H9 (cell line): ENCODE measurements around the gene DPH7. TPM values are rescaled to one million over a fixed set of nuclear protein-coding genes. Genes with fewer than 3 reads are reported as not detected.

Experiments
- DNase-seq: peaks from one replicate; pipeline ENCODE4 v3.0.0-alpha.2; 2017
- H2AFZ ChIP-seq: one replicate; pipeline ENCODE4 v1.6.1; 2013; ENCODE audit warnings: mild to moderate bottlenecking, low read length, control low read depth, moderate library complexity
- H2AK5ac ChIP-seq: 2 replicates; pipeline ENCODE4 v1.6.1; 2013; ENCODE audit warnings: low read length, control low read depth, mixed read lengths; ENCODE audit not compliant: insufficient read length
- H2BK120ac ChIP-seq: one replicate; pipeline ENCODE4 v1.6.1; 2013; ENCODE audit warnings: low read depth, mild to moderate bottlenecking, low read length, control low read depth, inconsistent platforms; ENCODE audit not compliant: poor library complexity, severe bottlenecking
- H2BK12ac ChIP-seq: 2 replicates; pipeline ENCODE4 v1.6.1; 2013; ENCODE audit warnings: low read length, control low read depth, mixed read lengths, low read depth; ENCODE audit not compliant: insufficient read length
- H2BK15ac ChIP-seq: 2 replicates; pipeline ENCODE4 v1.6.1; 2013; ENCODE audit warnings: low read depth, low read length, control low read depth
- H2BK20ac ChIP-seq: one replicate; pipeline ENCODE4 v1.6.1; 2013; ENCODE audit warnings: low read depth, mild to moderate bottlenecking, low read length, control low read depth, inconsistent platforms; ENCODE audit not compliant: poor library complexity, severe bottlenecking
- H2BK5ac ChIP-seq: 2 replicates; pipeline ENCODE4 v1.6.1; 2013; ENCODE audit warnings: low read length, control low read depth, mixed read lengths; ENCODE audit not compliant: insufficient read length
- H3K14ac ChIP-seq: 2 replicates; pipeline ENCODE4 v1.6.1; 2013; ENCODE audit warnings: low read length, control low read depth; ENCODE audit not compliant: insufficient read depth
- H3K18ac ChIP-seq: 2 replicates; pipeline ENCODE4 v1.6.1; 2013; ENCODE audit warnings: low read depth, mild to moderate bottlenecking, mixed read lengths, low read length, control low read depth; ENCODE audit not compliant: insufficient read length
- H3K23ac ChIP-seq: 2 replicates; pipeline ENCODE4 v1.6.1; 2013; ENCODE audit warnings: low read length, control low read depth, mixed read lengths, low read depth; ENCODE audit not compliant: insufficient read length
- H3K23me2 ChIP-seq: 2 replicates; pipeline ENCODE4 v1.6.1; 2013; ENCODE audit warnings: low read depth, mild to moderate bottlenecking, mixed read lengths, low read length, control low read depth; ENCODE audit not compliant: insufficient read length, poor library complexity, severe bottlenecking
- H3K27ac ChIP-seq: 2 replicates; pipeline ENCODE4 v1.5.1; 2013; ENCODE audit warnings: low read length, control low read depth, mixed read lengths, low read depth; ENCODE audit not compliant: insufficient read length
- H3K27me3 ChIP-seq: 2 replicates; pipeline ENCODE4 v1.6.1; 2013; ENCODE audit warnings: low read length, control low read depth, inconsistent platforms; ENCODE audit not compliant: insufficient read depth
- H3K4ac ChIP-seq: 2 replicates; pipeline ENCODE4 v1.6.1; 2013; ENCODE audit warnings: low read depth, mild to moderate bottlenecking, control low read depth, inconsistent platforms, low read length, moderate library complexity
- H3K4me1 ChIP-seq: 2 replicates; pipeline ENCODE4 v1.6.1; 2013; ENCODE audit warnings: low read length, control low read depth, inconsistent platforms; ENCODE audit not compliant: insufficient read depth
- H3K4me2 ChIP-seq: 2 replicates; pipeline ENCODE4 v1.6.1; 2013; ENCODE audit warnings: low read length, control low read depth, mixed read lengths; ENCODE audit not compliant: insufficient read length, insufficient read depth
- H3K56ac ChIP-seq: 2 replicates; pipeline ENCODE4 v1.6.1; 2013; ENCODE audit warnings: low read depth, mild to moderate bottlenecking, mixed read lengths, low read length, control low read depth; ENCODE audit not compliant: insufficient read length
- H3K79me1 ChIP-seq: 2 replicates; pipeline ENCODE4 v1.6.1; 2013; ENCODE audit warnings: low read depth, mild to moderate bottlenecking, moderate library complexity, low read length, control low read depth, inconsistent platforms; ENCODE audit not compliant: insufficient read depth, poor library complexity, severe bottlenecking
- H3K79me2 ChIP-seq: 2 replicates; pipeline ENCODE4 v1.6.1; 2013; ENCODE audit warnings: low read length, control low read depth, inconsistent platforms; ENCODE audit not compliant: insufficient read depth
- H3K9ac ChIP-seq: 2 replicates; pipeline ENCODE4 v1.6.1; 2013; ENCODE audit warnings: low read length, control low read depth, mixed read lengths; ENCODE audit not compliant: insufficient read length; ENCODE audit errors: extremely low read depth
- H3K9me3 ChIP-seq: one replicate; pipeline ENCODE4 v1.6.1; 2013; ENCODE audit warnings: low read depth, low read length, inconsistent platforms; ENCODE audit not compliant: control insufficient read depth
- H3T11ph ChIP-seq: one replicate; pipeline ENCODE4 v1.6.1; 2013; ENCODE audit warnings: mild to moderate bottlenecking, low read length, control low read depth, inconsistent platforms
- H4K20me1 ChIP-seq: one replicate; pipeline ENCODE4 v1.6.1; 2013; ENCODE audit not compliant: control insufficient read depth, insufficient read length, insufficient read depth
- H4K5ac ChIP-seq: 2 replicates; pipeline ENCODE4 v1.6.1; 2013; ENCODE audit warnings: low read depth, mild to moderate bottlenecking, mixed read lengths, low read length, control low read depth; ENCODE audit not compliant: insufficient read length
- H4K8ac ChIP-seq: replicated peaks from 2 replicates; pipeline ENCODE4 v1.6.1; 2013; ENCODE audit warnings: low read length, control low read depth, mixed read lengths, low read depth; ENCODE audit not compliant: insufficient read length
- H4K91ac ChIP-seq: 2 replicates; pipeline ENCODE4 v1.6.1; 2013; ENCODE audit warnings: low read depth, mild to moderate bottlenecking, moderate library complexity, mixed read lengths, low read length, control low read depth; ENCODE audit not compliant: insufficient read length
- H3K27ac Mint-ChIP-seq, 3 experiments: 2 replicates in 2 of 3; 3 replicates in 1 of 3; pipeline ENCODE4 v1.8.0; 2020 to 2021; ENCODE audit warnings: mixed read lengths in 3 of 3, mild to moderate bottlenecking in 1 of 3, moderate library complexity in 1 of 3
- H3K27me3 Mint-ChIP-seq: 2 replicates; pipeline ENCODE4 v1.8.0; 2021; ENCODE audit warnings: low read depth, mild to moderate bottlenecking, moderate library complexity, mixed read lengths
- H3K36me3 Mint-ChIP-seq, 3 experiments: 2 replicates in 2 of 3; 3 replicates in 1 of 3; pipeline ENCODE4 v1.8.0; 2020 to 2021; ENCODE audit warnings: low read depth in 3 of 3, mixed read lengths in 3 of 3; ENCODE audit not compliant: insufficient read depth in 1 of 3
- H3K4me1 Mint-ChIP-seq, 2 experiments: 2 replicates each; pipeline ENCODE4 v1.8.0; 2020; ENCODE audit warnings: mixed read lengths in 2 of 2
- H3K4me3 Mint-ChIP-seq, 2 experiments: 2 replicates in 1 of 2; 3 replicates in 1 of 2; pipeline ENCODE4 v1.8.0; 2020 to 2021; ENCODE audit warnings: mild to moderate bottlenecking in 2 of 2, mixed read lengths in 2 of 2, moderate library complexity in 1 of 2
- H3K9me3 Mint-ChIP-seq, 2 experiments: 2 replicates in 1 of 2; 3 replicates in 1 of 2; pipeline ENCODE4 v1.8.0; 2020; ENCODE audit warnings: mild to moderate bottlenecking in 2 of 2, mixed read lengths in 2 of 2, moderate library complexity in 1 of 2
- CTCF ChIP-seq: fragments of 200-600 bp; sonication (generic); conservative IDR thresholded peaks from 3 replicates; pipeline ENCODE4 v1.8.0; 2021; ENCODE audit warnings: antibody characterized with exemption, mild to moderate bottlenecking
- WGBS: extraction: QIAGEN DNeasy Blood & Tissue Kit; methylation state at CpG from one replicate; pipeline ENCODE4 v1.1.7; 2013; ENCODE audit warnings: missing lambda C conversion rate, low lambda C conversion rate, mixed read lengths; ENCODE audit not compliant: insufficient read length; ENCODE audit errors: extremely low coverage; 5-methylcytosine and 5-hydroxymethylcytosine counted together
- total RNA-seq: library from RNA; stranded (reverse); gene quantifications from 2 replicates; pipeline ENCODE4 v1.2.1, GENCODE V29; 2021

DPH7 gene
- total RNA-seq, 1 experiment from 2014 or later: 51.3 TPM

DNA sequence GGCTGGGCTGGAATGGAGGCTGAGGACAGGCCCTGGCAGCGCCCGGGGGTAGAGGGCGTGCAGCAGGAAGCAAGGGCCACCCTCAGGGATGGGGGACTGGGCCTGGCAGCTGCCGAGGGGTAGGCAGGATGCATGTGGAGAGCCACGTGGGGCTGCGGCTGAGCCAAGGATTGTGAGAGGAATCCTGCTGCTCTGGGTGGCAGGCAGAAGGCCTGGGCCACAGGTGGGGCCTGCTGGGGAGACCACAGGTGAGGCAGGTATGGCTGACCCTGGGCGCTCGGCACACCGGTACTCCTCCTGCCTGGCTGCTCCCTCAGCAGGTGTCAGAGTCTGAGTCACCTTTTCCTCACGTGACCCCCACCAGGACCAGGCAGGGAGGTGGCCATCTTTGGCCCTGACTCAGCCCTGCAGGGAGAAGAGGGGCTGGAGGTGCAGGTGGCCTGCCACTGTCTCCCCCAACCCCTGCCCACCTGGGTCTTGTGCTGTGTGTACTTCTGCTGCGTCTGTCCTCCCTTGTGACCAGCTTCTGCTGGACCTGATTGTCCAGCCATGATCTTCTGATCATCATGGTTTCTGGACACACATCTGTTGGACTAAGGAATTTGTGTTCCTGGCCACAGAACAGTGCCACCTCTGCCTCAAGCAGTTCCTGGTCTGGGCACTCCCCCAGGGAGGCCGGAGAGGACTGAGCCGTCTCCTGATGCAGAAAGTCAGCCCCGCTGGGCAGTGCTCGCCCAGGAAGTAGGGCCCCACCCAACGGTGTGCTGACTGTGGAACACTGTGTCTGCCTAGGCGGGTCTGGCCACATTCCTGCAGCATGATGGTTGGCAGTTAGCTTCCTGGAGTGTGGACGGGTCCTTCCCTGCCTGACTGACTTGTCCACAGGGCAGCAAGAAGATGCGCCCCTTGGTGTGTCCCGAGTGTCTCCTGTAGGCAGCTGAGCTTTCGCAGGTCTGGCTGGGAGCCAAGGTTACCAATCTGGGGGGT is 33.2 kb upstream of the DPH7 start:
- no peaks in the 10 kb centered on the region for H3K79me1 ChIP-seq
- peak overlapping the region; percentile 83 to 96 (median 91); a peak in 5 of 7 replicates for H3K27ac Mint-ChIP-seq
- no peak overlapping the region for H4K8ac ChIP-seq
- no peak overlapping the region for H2AFZ ChIP-seq
- H3K23me2 ChIP-seq: no peaks in the 10 kb centered on the region
- H3K18ac ChIP-seq: no peak overlapping the region
- H2BK12ac ChIP-seq: no peak overlapping the region
- no peak overlapping the region for H2AK5ac ChIP-seq
- no peak overlapping the region for H3T11ph ChIP-seq
- no peak overlapping the region for H3K4ac ChIP-seq
- H2BK20ac ChIP-seq: no peak overlapping the region
- no peaks in the 10 kb centered on the region for H3K9me3 ChIP-seq
- H3K56ac ChIP-seq: no peak overlapping the region
- H3K79me2 ChIP-seq: 0 out of 2 replicates have a peak, but pooled peaks cover 2% of the 10 kb centered on the region
- H4K20me1 ChIP-seq: no peaks in the 10 kb centered on the region
- no peak overlapping the region for H3K23ac ChIP-seq
- H4K91ac ChIP-seq: no peak overlapping the region
- no peak overlapping the region for H4K5ac ChIP-seq
- WGBS: no CpG with 5 or more reads among the region's 21 CpGs
- H2BK15ac ChIP-seq: no peak overlapping the region
- H3K4me1 ChIP-seq: no peaks in the 10 kb centered on the region
- peaks cover under 1% of the 10 kb centered on the region; the same call in 1 of the 2 replicates for H3K27me3 Mint-ChIP-seq
- H3K4me2 ChIP-seq: no peak overlapping the region
- H3K27ac ChIP-seq: no peak overlapping the region
- H2BK120ac ChIP-seq: no peak overlapping the region
- no peaks in the 10 kb centered on the region for H3K27me3 ChIP-seq
- peaks cover 17 to 20% of the 10 kb centered on the region in 2 experiments for H3K4me1 Mint-ChIP-seq
- TF ChIP-seq CTCF: no peak
- H2BK5ac ChIP-seq: no peak overlapping the region
- H3K9me3 Mint-ChIP-seq: no peaks in the 10 kb centered on the region
- H3K4me3 Mint-ChIP-seq: no peak overlapping the region; a peak in 2 of 5 replicates
- no peak for DNase-seq
- no peak overlapping the region; the same call in 1 of the 2 replicates for H3K14ac ChIP-seq
- no peak overlapping the region for H3K9ac ChIP-seq
- H3K36me3 Mint-ChIP-seq: peaks cover 0 to 9% (median 4%) of the 10 kb centered on the region in 3 experiments; a peak in 6 of 7 replicates
